ENCODE data around the gene MRAS.

The MRAS gene

GRCh38 chr3:138434276-138434874 lies 86.0 kb downstream of the MRAS start, which contains the start of gene ESYT3:
Gene ESYT3, plus strand, starts transcription at chr3:138434616. Its CDS starts 183 bp downstream, at chr3:138434799.
- Histone ChIP-seq H3K4me3 (ENCODE audit: insufficient read depth in 1 of 2, low read depth in 1 of 2, low read length in 2 of 2) (peak within 1 kb of the TSS; percentile 47 to 80), H2AFZ (ENCODE audit: low read depth, low read length) (peak within 1 kb of the TSS; percentile 65), H3K4me1 (ENCODE audit: control insufficient read depth, insufficient read depth, low read depth, low read length) (peaks cover 16% of the 10 kb centered on the region), H3K9ac (ENCODE audit: low read length) (peak within 1 kb of the TSS; percentile 58), H4K91ac (ENCODE audit: low read length) (no peak within 1 kb of the TSS), H2AK5ac (ENCODE audit: low read length, severe bottlenecking) (no peak within 1 kb of the TSS), H3K79me1 (replicated peaks; ENCODE audit: low read length, poor library complexity, severe bottlenecking) (no peaks in the 10 kb centered on the region), H3K23ac (ENCODE audit: low read length in 2 of 2) (peak within 1 kb of the TSS in 1 of 2 experiments; percentile 65), H3K9me3 (ENCODE audit: control insufficient read depth, low read length) (no peaks in the 10 kb centered on the region), H3K14ac (ENCODE audit: low read length in 2 of 2) (no peak within 1 kb of the TSS), H3K27ac (ENCODE audit: low read length, poor library complexity, severe bottlenecking) (no peak within 1 kb of the TSS), H3K18ac (ENCODE audit: low read depth in 1 of 2, low read length in 2 of 2) (no peak within 1 kb of the TSS), H3K27me3 (ENCODE audit: control insufficient read depth in 1 of 2, insufficient read depth in 1 of 2, low read length in 2 of 2) (peaks cover 47 to 71% of the 10 kb centered on the region in 2 experiments), H2BK120ac (ENCODE audit: low read depth, low read length) (no peak within 1 kb of the TSS), H4K8ac (ENCODE audit: low read length) (no peak within 1 kb of the TSS), H2BK12ac (ENCODE audit: low read length in 2 of 2) (no peak within 1 kb of the TSS), H3K36me3 (ENCODE audit: control insufficient read depth in 1 of 2, insufficient read depth in 2 of 2, low read depth in 1 of 2, low read length in 2 of 2) (peaks cover 0 to 6% of the 10 kb centered on the region in 2 experiments), H3K4me2 (ENCODE audit: low read length, poor library complexity, severe bottlenecking) (peak within 1 kb of the TSS; percentile 91), H2BK15ac (ENCODE audit: low read depth, poor library complexity, severe bottlenecking) (no peak within 1 kb of the TSS), H2BK5ac (ENCODE audit: low read depth, low read length, poor library complexity, severe bottlenecking) (no peak within 1 kb of the TSS), H3K4ac (ENCODE audit: low read depth in 1 of 2, low read length in 2 of 2) (no peak within 1 kb of the TSS)
- WGBS = 2% methylated on average over 54 of the region's 54 CpGs
- peak; percentile 53 for DNase-seq

GRCh38 chr3:138434875-138435772 lies 86.7 kb downstream of the MRAS start:
- WGBS = under 1% methylated on average over 41 of the region's 78 CpGs
- Histone ChIP-seq H3K14ac (ENCODE audit: low read length in 2 of 2) (no peak overlapping the region), H3K4me1 (ENCODE audit: control insufficient read depth, insufficient read depth, low read depth, low read length) (peaks cover 19% of the 10 kb centered on the region), H2BK12ac (ENCODE audit: low read length in 2 of 2) (no peak overlapping the region), H3K18ac (ENCODE audit: low read depth in 1 of 2, low read length in 2 of 2) (no peak overlapping the region), H3K79me1 (replicated peaks; ENCODE audit: low read length, poor library complexity, severe bottlenecking) (no peaks in the 10 kb centered on the region), H3K23ac (ENCODE audit: low read length in 2 of 2) (peak overlapping the region in 1 of 2 experiments; percentile 65), H2AFZ (ENCODE audit: low read depth, low read length) (peak overlapping the region; percentile 31), H4K8ac (ENCODE audit: low read length) (no peak overlapping the region), H3K36me3 (ENCODE audit: control insufficient read depth in 1 of 2, insufficient read depth in 2 of 2, low read depth in 1 of 2, low read length in 2 of 2) (peaks cover 0 to 6% of the 10 kb centered on the region in 2 experiments), H2BK15ac (ENCODE audit: low read depth, poor library complexity, severe bottlenecking) (no peak overlapping the region), H3K4me3 (ENCODE audit: insufficient read depth in 1 of 2, low read depth in 1 of 2, low read length in 2 of 2) (peak overlapping the region; percentile 47 to 80), H2BK120ac (ENCODE audit: low read depth, low read length) (no peak overlapping the region), H2BK5ac (ENCODE audit: low read depth, low read length, poor library complexity, severe bottlenecking) (no peak overlapping the region), H3K9ac (ENCODE audit: low read length) (peak overlapping the region; percentile 58), H4K91ac (ENCODE audit: low read length) (no peak overlapping the region), H3K4ac (ENCODE audit: low read depth in 1 of 2, low read length in 2 of 2) (no peak overlapping the region), H3K9me3 (ENCODE audit: control insufficient read depth, low read length) (no peaks in the 10 kb centered on the region), H3K4me2 (ENCODE audit: low read length, poor library complexity, severe bottlenecking) (peak overlapping the region; percentile 91), H3K27me3 (ENCODE audit: control insufficient read depth in 1 of 2, insufficient read depth in 1 of 2, low read length in 2 of 2) (peaks cover 47 to 66% of the 10 kb centered on the region in 2 experiments), H2AK5ac (ENCODE audit: low read length, severe bottlenecking) (no peak overlapping the region), H3K27ac (ENCODE audit: low read length, poor library complexity, severe bottlenecking) (no peak overlapping the region)
- DNase-seq = no peak

- H2BK15ac ChIP-seq (ENCODE audit: low read depth, poor library complexity, severe bottlenecking) = no peak overlapping the region
Observed at GRCh38 chr3:138435840-138436239, 87.5 kb downstream of the MRAS start.

GRCh38 chr3:138437281-138437680 lies 88.9 kb downstream of the MRAS start:
- 85% methylated on average over 6 of the region's 6 CpGs for WGBS
- H3K36me3 ChIP-seq (ENCODE audit: control insufficient read depth in 1 of 2, insufficient read depth in 2 of 2, low read depth in 1 of 2, low read length in 2 of 2) = peaks cover 0 to 6% of the 10 kb centered on the region in 2 experiments
- no peak overlapping the region for H2AFZ ChIP-seq (ENCODE audit: low read depth, low read length)

More at GRCh38 chr3:138435840-138436239, 87.5 kb downstream of the MRAS start:
- Histone ChIP-seq H3K4me1 (ENCODE audit: control insufficient read depth, insufficient read depth, low read depth, low read length) (peaks cover 21% of the 10 kb centered on the region), H3K4me2 (ENCODE audit: low read length, poor library complexity, severe bottlenecking) (no peak overlapping the region), H2BK12ac (ENCODE audit: low read length in 2 of 2) (no peak overlapping the region), H2AK5ac (ENCODE audit: low read length, severe bottlenecking) (no peak overlapping the region), H3K27ac (ENCODE audit: low read length, poor library complexity, severe bottlenecking) (no peak overlapping the region), H3K18ac (ENCODE audit: low read depth in 1 of 2, low read length in 2 of 2) (no peak overlapping the region), H4K91ac (ENCODE audit: low read length) (no peak overlapping the region), H3K23ac (ENCODE audit: low read length in 2 of 2) (no peak overlapping the region), H3K36me3 (ENCODE audit: control insufficient read depth in 1 of 2, insufficient read depth in 2 of 2, low read depth in 1 of 2, low read length in 2 of 2) (peaks cover 0 to 6% of the 10 kb centered on the region in 2 experiments), H3K27me3 (ENCODE audit: control insufficient read depth in 1 of 2, insufficient read depth in 1 of 2, low read length in 2 of 2) (peaks cover 47 to 64% of the 10 kb centered on the region in 2 experiments), H3K4ac (ENCODE audit: low read depth in 1 of 2, low read length in 2 of 2) (no peak overlapping the region), H3K79me1 (replicated peaks; ENCODE audit: low read length, poor library complexity, severe bottlenecking) (no peaks in the 10 kb centered on the region), H2BK120ac (ENCODE audit: low read depth, low read length) (no peak overlapping the region), H3K9me3 (ENCODE audit: control insufficient read depth, low read length) (no peaks in the 10 kb centered on the region), H2BK5ac (ENCODE audit: low read depth, low read length, poor library complexity, severe bottlenecking) (no peak overlapping the region), H4K8ac (ENCODE audit: low read length) (no peak overlapping the region), H2AFZ (ENCODE audit: low read depth, low read length) (no peak overlapping the region), H3K4me3 (ENCODE audit: insufficient read depth in 1 of 2, low read depth in 1 of 2, low read length in 2 of 2) (peak overlapping the region in 1 of 2 experiments; percentile 80), H3K9ac (ENCODE audit: low read length) (no peak overlapping the region), H3K14ac (ENCODE audit: low read length in 2 of 2) (no peak overlapping the region)
- no peak for DNase-seq
- 50% methylated on average over 8 of the region's 8 CpGs for WGBS

More at GRCh38 chr3:138437281-138437680, 88.9 kb downstream of the MRAS start:
- Histone ChIP-seq H2BK5ac (ENCODE audit: low read depth, low read length, poor library complexity, severe bottlenecking) (no peak overlapping the region), H3K14ac (ENCODE audit: low read length in 2 of 2) (no peak overlapping the region), H3K27me3 (ENCODE audit: control insufficient read depth in 1 of 2, insufficient read depth in 1 of 2, low read length in 2 of 2) (peaks cover 40 to 60% of the 10 kb centered on the region in 2 experiments), H4K8ac (ENCODE audit: low read length) (no peak overlapping the region), H2BK12ac (ENCODE audit: low read length in 2 of 2) (no peak overlapping the region), H3K4me2 (ENCODE audit: low read length, poor library complexity, severe bottlenecking) (no peak overlapping the region), H3K27ac (ENCODE audit: low read length, poor library complexity, severe bottlenecking) (no peak overlapping the region), H2AK5ac (ENCODE audit: low read length, severe bottlenecking) (no peak overlapping the region), H2BK120ac (ENCODE audit: low read depth, low read length) (no peak overlapping the region), H2BK15ac (ENCODE audit: low read depth, poor library complexity, severe bottlenecking) (no peak overlapping the region), H3K4me3 (ENCODE audit: insufficient read depth in 1 of 2, low read depth in 1 of 2, low read length in 2 of 2) (no peak overlapping the region), H3K9ac (ENCODE audit: low read length) (no peak overlapping the region), H3K9me3 (ENCODE audit: control insufficient read depth, low read length) (no peaks in the 10 kb centered on the region), H3K79me1 (replicated peaks; ENCODE audit: low read length, poor library complexity, severe bottlenecking) (no peaks in the 10 kb centered on the region), H3K23ac (ENCODE audit: low read length in 2 of 2) (no peak overlapping the region), H3K4me1 (ENCODE audit: control insufficient read depth, insufficient read depth, low read depth, low read length) (peaks cover 26% of the 10 kb centered on the region), H4K91ac (ENCODE audit: low read length) (no peak overlapping the region), H3K4ac (ENCODE audit: low read depth in 1 of 2, low read length in 2 of 2) (no peak overlapping the region), H3K18ac (ENCODE audit: low read depth in 1 of 2, low read length in 2 of 2) (no peak overlapping the region)
- no peak for DNase-seq
